ENCODE measurements around the gene TMEM272. TPM values are rescaled to one million over a fixed set of nuclear protein-coding genes. Genes with fewer than 3 reads are reported as not detected.

TMEM272 gene
- total and polyA plus RNA-seq, 12 donors: 0.03 to 0.17 (median 0.05) TPM; not detected in 9

DNA sequence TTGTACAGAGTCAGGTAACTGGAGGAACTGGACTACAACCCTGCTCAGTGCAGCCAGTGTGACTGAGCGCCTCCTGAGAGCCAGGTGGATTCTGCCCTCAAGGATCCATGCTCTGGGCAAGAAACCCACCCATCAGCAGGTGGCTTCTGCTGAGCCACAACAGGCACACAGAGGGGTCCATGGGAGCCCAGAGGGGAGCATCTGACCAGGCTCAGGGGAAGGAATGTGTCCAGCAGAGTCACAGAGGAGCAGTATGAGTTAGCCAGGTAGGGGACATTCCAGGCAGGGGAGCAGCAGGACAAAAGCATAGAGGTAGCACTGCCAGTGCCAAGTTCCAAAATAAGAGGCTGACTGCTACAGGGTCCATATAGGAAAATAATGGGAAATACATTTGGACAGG lies 60.9 kb downstream of the TMEM272 start:
- intact Hi-C loops (cut with DNase I): loop anchor here in 1 of 2 donors (10.0 kb wide), 1 partner anchor 339 kb away; no protein-coding TSS in a partner anchor
- peaks cover 0 to 30% of the 10 kb centered on the region in 2 donors for H3K4me1 ChIP-seq (replicated peaks in 1 of 2)
- no peaks in the 10 kb centered on the region for H3K36me3 ChIP-seq (replicated peaks in 1 of 2)
- H3K27ac ChIP-seq: peak overlapping the region in 1 of 5 donors; percentile 10
- no peaks in the 10 kb centered on the region for H3K9me3 ChIP-seq (replicated peaks in 1 of 3)
- no peak for DNase-seq
- WGBS, 4 donors: 92 to 100% (median 96%) methylated on average over 1 of the region's 1 CpG
- TF ChIP-seq, protein P1, sequence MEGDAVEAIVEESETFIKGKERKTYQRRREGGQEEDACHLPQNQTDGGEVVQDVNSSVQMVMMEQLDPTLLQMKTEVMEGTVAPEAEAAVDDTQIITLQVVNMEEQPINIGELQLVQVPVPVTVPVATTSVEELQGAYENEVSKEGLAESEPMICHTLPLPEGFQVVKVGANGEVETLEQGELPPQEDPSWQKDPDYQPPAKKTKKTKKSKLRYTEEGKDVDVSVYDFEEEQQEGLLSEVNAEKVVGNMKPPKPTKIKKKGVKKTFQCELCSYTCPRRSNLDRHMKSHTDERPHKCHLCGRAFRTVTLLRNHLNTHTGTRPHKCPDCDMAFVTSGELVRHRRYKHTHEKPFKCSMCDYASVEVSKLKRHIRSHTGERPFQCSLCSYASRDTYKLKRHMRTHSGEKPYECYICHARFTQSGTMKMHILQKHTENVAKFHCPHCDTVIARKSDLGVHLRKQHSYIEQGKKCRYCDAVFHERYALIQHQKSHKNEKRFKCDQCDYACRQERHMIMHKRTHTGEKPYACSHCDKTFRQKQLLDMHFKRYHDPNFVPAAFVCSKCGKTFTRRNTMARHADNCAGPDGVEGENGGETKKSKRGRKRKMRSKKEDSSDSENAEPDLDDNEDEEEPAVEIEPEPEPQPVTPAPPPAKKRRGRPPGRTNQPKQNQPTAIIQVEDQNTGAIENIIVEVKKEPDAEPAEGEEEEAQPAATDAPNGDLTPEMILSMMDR (IDR thresholded peaks at IDR 0.05): no peak
- TF ChIP-seq POLR2A (IDR thresholded peaks at IDR 0.05): no peak
- no peaks in the 10 kb centered on the region for H3K27me3 ChIP-seq
- H3K4me3 ChIP-seq: no peak overlapping the region

DNA sequence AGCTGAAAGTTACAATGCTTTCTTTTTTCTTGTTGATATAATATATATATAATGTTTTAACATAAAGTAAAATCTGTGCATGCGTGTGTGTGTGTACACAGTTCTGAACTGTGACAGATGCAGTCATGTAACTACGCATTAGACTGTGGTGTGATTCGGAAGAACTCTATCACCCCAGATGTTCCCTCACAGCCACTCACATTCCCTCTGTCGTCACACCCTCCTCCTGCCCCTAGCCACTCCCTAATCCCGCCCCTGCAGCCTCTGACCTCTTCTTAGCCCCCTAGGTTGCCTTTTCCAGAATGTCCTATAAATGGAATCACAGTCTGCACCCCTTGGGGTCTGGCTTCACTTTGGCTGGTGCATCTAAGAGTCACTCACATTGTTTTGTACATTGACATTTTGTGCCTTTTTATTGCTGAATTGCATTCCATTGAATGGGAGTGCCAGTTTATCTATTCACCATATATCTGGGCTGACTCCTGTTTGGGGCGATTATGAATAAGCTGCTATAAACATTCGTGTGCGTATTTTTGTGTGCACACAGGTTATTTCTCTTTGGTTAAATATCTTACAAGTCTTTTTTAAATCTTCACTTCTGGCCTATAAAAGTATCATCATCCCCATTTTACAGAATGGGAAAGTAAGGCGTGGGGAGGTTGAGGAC lies 61.4 kb downstream of the TMEM272 start:
- Histone ChIP-seq H3K4me1 (replicated peaks in 1 of 2) (peaks cover 0 to 30% of the 10 kb centered on the region in 2 donors), H3K9me3 (replicated peaks in 1 of 3) (no peaks in the 10 kb centered on the region), H3K4me3 (no peak overlapping the region), H3K27me3 (no peaks in the 10 kb centered on the region), H3K27ac (no peak overlapping the region), H3K36me3 (replicated peaks in 1 of 2) (no peaks in the 10 kb centered on the region)
- DNase-seq: no peak
- intact Hi-C loops (cut with DNase I): loop anchor here in 1 of 2 donors (10.0 kb wide), 1 partner anchor 339 kb away; no protein-coding TSS in a partner anchor
- WGBS, 4 donors: 89 to 94% (median 91%) methylated on average over 9 of the region's 9 CpGs
- no peak for TF ChIP-seq POLR2A (IDR thresholded peaks at IDR 0.05)
- TF ChIP-seq, protein P1 (IDR thresholded peaks at IDR 0.05): no peak

DNA sequence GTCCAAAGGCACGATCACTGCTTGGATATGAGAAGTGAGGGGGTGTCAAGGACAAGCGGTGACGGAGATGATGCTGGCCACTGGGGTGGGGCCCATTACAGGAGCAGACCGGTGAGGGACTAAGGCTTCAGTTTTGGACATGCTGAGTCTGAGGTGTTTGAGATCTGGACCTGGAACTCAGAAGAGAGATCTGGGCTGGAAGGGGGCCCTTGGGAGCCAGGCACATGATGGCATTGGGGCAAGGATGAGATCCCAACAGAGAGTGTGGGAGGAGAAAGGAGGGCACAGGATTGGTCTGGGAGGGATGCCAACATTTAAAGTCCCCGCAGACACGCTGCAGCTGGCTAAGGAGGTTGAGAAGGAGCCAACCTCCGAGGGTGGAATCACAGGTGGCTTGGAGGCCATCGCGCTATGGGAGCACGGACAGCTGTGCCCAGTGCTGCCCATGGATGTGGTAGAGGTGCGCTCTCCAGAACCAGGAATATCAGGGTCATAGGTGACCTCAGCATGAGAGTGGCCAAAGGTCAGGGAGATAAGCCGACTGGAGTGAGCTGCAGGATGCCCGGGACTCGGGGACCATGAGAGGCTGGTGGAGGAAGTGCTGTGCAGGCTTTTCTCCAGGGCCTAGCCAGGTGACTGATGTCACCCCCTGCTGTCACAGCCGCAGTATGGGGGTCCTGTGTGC lies 62.8 kb downstream of the TMEM272 start:
- DNase-seq: no peak
- no peaks in the 10 kb centered on the region for H3K36me3 ChIP-seq (replicated peaks in 1 of 2)
- intact Hi-C loops (cut with DNase I): loop anchor here in 1 of 2 donors (10.0 kb wide), 1 partner anchor 337 kb away; no protein-coding TSS in a partner anchor
- 60 to 79% (median 75%) methylated on average over 14 to 15 of the region's 15 CpGs for WGBS, 4 donors
- H3K4me1 ChIP-seq (replicated peaks in 1 of 2): peaks cover 0 to 27% of the 10 kb centered on the region in 2 donors
- H3K9me3 ChIP-seq (replicated peaks in 1 of 3): no peaks in the 10 kb centered on the region
- TF ChIP-seq, protein P1 (IDR thresholded peaks at IDR 0.05): no peak
- no peak for TF ChIP-seq POLR2A (IDR thresholded peaks at IDR 0.05)
- no peaks in the 10 kb centered on the region for H3K27me3 ChIP-seq
- H3K4me3 ChIP-seq: no peak overlapping the region
- H3K27ac ChIP-seq: no peak overlapping the region

DNA sequence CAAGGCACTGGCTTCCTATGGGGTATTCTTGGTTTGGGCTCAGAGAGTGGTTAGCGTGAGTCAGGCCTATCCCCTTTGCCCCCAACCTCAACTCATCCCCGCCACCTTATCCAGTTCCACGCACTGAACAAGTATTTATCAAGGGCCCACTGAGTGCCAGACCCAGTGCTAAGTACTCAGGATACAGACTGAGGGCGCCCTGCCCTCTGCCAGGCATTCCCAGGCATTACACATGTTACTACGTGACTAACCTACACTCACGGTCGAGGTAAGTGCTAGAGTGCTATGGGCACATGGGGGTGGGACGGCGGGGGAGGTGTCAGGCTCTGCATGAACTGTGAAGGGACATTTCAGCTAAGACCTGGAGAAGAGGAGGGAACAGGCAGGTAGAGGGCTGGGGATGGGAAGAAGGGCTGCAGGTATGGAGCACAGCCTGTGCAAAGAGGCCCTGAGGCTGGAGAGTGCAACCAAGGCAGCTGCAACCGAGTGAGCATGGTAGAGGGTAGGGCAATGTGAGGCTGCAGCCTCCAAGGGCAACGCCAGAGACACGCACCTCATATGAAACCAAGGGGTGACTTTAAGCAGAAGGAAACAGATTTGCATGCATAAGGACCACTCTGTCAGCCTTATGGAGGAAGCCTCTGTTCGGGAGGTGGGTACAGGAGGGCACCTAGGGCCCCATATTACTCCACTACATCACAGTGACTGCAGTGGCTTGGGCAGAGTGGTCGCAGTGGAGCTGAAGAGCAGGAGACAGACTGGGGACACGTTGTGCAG lies 63.5 kb downstream of the TMEM272 start:
- no peak for DNase-seq
- 84 to 86% (median 85%) methylated on average over 15 of the region's 15 CpGs for WGBS, 4 donors
- Histone ChIP-seq H3K4me3 (no peak overlapping the region), H3K4me1 (replicated peaks in 1 of 2) (peaks cover 0 to 20% of the 10 kb centered on the region in 2 donors), H3K9me3 (replicated peaks in 1 of 3) (no peaks in the 10 kb centered on the region), H3K36me3 (replicated peaks in 1 of 2) (no peaks in the 10 kb centered on the region), H3K27ac (no peak overlapping the region), H3K27me3 (no peaks in the 10 kb centered on the region)
- no peak for TF ChIP-seq POLR2A (IDR thresholded peaks at IDR 0.05)
- TF ChIP-seq, protein P1 (IDR thresholded peaks at IDR 0.05): peak in 1 of 6 experiments; percentile 10
- intact Hi-C loops (cut with DNase I): loop anchor here in 1 of 2 donors (10.0 kb wide), 1 partner anchor 337 kb away; no protein-coding TSS in a partner anchor
